ENCODE measurements around the gene DMXL2.

DNA sequence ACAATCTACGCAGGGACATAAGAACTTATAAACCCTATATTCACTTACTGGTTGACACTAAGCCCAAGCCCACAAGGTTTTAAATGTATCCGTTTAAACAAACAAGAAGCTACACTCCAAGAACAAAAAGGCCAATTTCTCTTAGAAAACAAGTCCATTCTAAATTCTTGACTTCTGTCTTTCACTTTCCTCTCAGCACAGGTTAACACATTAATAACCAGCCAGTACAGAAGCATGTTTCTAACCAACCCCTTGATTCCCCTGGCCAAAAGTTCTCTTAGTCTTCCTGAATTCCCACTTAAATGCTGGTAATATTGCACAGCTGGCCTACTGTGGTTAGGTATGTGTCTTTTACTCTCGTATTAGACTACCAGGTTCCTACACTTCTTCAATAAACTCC is 4.7 kb downstream of the DMXL2 start:
- TF ChIP-seq, protein P1, sequence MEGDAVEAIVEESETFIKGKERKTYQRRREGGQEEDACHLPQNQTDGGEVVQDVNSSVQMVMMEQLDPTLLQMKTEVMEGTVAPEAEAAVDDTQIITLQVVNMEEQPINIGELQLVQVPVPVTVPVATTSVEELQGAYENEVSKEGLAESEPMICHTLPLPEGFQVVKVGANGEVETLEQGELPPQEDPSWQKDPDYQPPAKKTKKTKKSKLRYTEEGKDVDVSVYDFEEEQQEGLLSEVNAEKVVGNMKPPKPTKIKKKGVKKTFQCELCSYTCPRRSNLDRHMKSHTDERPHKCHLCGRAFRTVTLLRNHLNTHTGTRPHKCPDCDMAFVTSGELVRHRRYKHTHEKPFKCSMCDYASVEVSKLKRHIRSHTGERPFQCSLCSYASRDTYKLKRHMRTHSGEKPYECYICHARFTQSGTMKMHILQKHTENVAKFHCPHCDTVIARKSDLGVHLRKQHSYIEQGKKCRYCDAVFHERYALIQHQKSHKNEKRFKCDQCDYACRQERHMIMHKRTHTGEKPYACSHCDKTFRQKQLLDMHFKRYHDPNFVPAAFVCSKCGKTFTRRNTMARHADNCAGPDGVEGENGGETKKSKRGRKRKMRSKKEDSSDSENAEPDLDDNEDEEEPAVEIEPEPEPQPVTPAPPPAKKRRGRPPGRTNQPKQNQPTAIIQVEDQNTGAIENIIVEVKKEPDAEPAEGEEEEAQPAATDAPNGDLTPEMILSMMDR (IDR thresholded peaks at IDR 0.05; ENCODE audit: insufficient read depth, low read length, poor library complexity, severe bottlenecking) = no peak
- TF ChIP-seq EZH2phosphoT487 (conservative IDR thresholded peaks at IDR 0.05; ENCODE audit: low read length) = no peak

Measured in SU-DHL-6 (cell line).